Measurements from ENCODE around the gene MCM9. TPM values are rescaled to one million over a fixed set of nuclear protein-coding genes. Genes with fewer than 3 reads are reported as not detected.

Gene MCM9
- total RNA-seq, 1 experiment from 2014 or later, result 14.9 TPM

- ChIA-PET CTCF (interaction anchor here (2.4 kb wide), 1 partner anchor 12 kb away, joined by 9 read pairs; no protein-coding TSS in a partner anchor), POLR2A (no interaction called here)
- DNase-seq (ENCODE audit: low spot score), result no peak
- no peak for TF ChIP-seq NFYB (CRISPR knock-in tag; conservative IDR thresholded peaks at IDR 0.05; ENCODE audit: low read depth)
- no peak for TF ChIP-seq NR1H2 (CRISPR knock-in tag; IDR thresholded peaks at IDR 0.05)
- TF ChIP-seq OVOL2 (CRISPR knock-in tag; IDR thresholded peaks at IDR 0.05; ENCODE audit: borderline replicate concordance), result no peak
- TF ChIP-seq JAZF1 (CRISPR knock-in tag; IDR thresholded peaks at IDR 0.05), result no peak
- TF ChIP-seq ZNF423 (CRISPR knock-in tag; IDR thresholded peaks at IDR 0.05), result no peak
- TF ChIP-seq TCF7 (CRISPR knock-in tag; IDR thresholded peaks at IDR 0.05; ENCODE audit: low read depth), result no peak
- no peak for TF ChIP-seq TEAD1 (CRISPR knock-in tag; IDR thresholded peaks at IDR 0.05)
- H3K4me3 Mint-ChIP-seq, result no peak overlapping the region
- peaks cover 6% of the 10 kb centered on the region; the same call in 1 of the 2 replicates for H3K36me3 Mint-ChIP-seq
- H3K4me1 Mint-ChIP-seq, result peaks cover 7% of the 10 kb centered on the region; the same call in 1 of the 2 replicates
- H3K27me3 Mint-ChIP-seq (ENCODE audit: low read depth), result no peaks in the 10 kb centered on the region
- H3K9me3 Mint-ChIP-seq, result peaks cover 15% of the 10 kb centered on the region
- no peak for ATAC-seq
- no peak overlapping the region for H3K27ac Mint-ChIP-seq
Measured at GRCh38 chr6:118788702-118789101, 146.3 kb downstream of the MCM9 start.

GRCh38 chr6:118787724-118788423 is 147.1 kb downstream of the MCM9 start:
- ATAC-seq, result no peak
- peaks cover 6% of the 10 kb centered on the region; the same call in 1 of the 2 replicates for H3K36me3 Mint-ChIP-seq
- POLR2A ChIA-PET, result no interaction called here
- H3K27ac Mint-ChIP-seq, result no peak overlapping the region
- H3K27me3 Mint-ChIP-seq (ENCODE audit: low read depth), result no peaks in the 10 kb centered on the region
- peaks cover 7% of the 10 kb centered on the region; the same call in 1 of the 2 replicates for H3K4me1 Mint-ChIP-seq
- no peak for TF ChIP-seq ATF6 (CRISPR knock-in tag; IDR thresholded peaks at IDR 0.05)
- TF ChIP-seq ZNF219 (CRISPR knock-in tag; IDR thresholded peaks at IDR 0.05; ENCODE audit: borderline replicate concordance), result no peak
- no peak for TF ChIP-seq CTCF (IDR thresholded peaks at IDR 0.05)
- no peak for TF ChIP-seq NR2C2 (CRISPR knock-in tag; IDR thresholded peaks at IDR 0.05)
- no peak for TF ChIP-seq TCF7 (CRISPR knock-in tag; IDR thresholded peaks at IDR 0.05; ENCODE audit: low read depth)
- no peak for TF ChIP-seq SMAD3 (CRISPR knock-in tag; IDR thresholded peaks at IDR 0.05; ENCODE audit: borderline replicate concordance)
- TF ChIP-seq ZMAT4 (CRISPR knock-in tag; IDR thresholded peaks at IDR 0.05), result no peak
- no peak for TF ChIP-seq PRDM15 (CRISPR knock-in tag; IDR thresholded peaks at IDR 0.05)
- no peak for TF ChIP-seq JUN (CRISPR knock-in tag; IDR thresholded peaks at IDR 0.05)
- no peak for TF ChIP-seq ZNF416 (CRISPR knock-in tag; IDR thresholded peaks at IDR 0.05)
- no peak for TF ChIP-seq KAT7 (CRISPR knock-in tag; IDR thresholded peaks at IDR 0.05; ENCODE audit: borderline replicate concordance)
- H3K9me3 Mint-ChIP-seq, result peaks cover 15% of the 10 kb centered on the region
- no peak for DNase-seq (ENCODE audit: low spot score)
- CTCF ChIA-PET, result interaction anchor here (1.0 to 2.4 kb wide), 2 partner anchors 9 to 13 kb away, joined by 3 to 9 read pairs; no protein-coding TSS in a partner anchor
- H3K4me3 Mint-ChIP-seq, result no peak overlapping the region

Data from WTC11 (cell line).